HG02885 (cell line): ENCODE measurements around the gene ANP32B.
"Not testable (repeated sequence)": the region's sequence is repeated elsewhere in the genome, so short reads cannot be mapped to it uniquely, and the experiment has no call there.

Source experiments
- ATAC-seq: cut with Tn5 transposase; IDR thresholded peaks from one replicate; pipeline ENCODE4 v1.9.1; 2021; ENCODE audit warnings: mild to moderate bottlenecking; ENCODE audit not compliant: unreplicated experiment, poor library complexity

Gene ANP32B

GRCh38 chr9:97987487-97987886, 4.3 kb downstream of the ANP32B start:
- no peak for ATAC-seq

DNA sequence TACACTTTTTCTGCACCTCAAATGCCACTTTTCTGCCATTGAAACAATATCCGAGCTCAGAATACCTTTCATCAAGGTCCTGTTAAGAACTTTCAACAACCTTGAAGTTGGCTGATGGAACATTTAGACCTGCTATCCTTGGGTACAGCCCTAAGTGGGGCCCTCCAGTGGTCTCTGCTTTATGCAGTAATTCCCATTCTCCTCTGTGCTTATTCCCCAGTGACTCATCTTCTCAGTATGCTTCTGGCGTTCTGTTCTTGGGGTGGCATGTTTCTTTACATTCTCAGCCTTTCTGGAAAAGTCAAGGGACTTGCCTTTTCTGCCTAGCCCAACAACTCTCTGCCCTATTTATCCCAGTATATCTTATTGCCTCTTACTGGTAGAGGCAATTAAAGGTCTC, 7.1 kb downstream of the ANP32B start:
- ATAC-seq = no peak

GRCh38 chr9:97991818-97992217, 8.7 kb downstream of the ANP32B start:
- no peak for ATAC-seq

GRCh38 chr9:97992219-97992618, 9.1 kb downstream of the ANP32B start:
- ATAC-seq = no peak

DNA sequence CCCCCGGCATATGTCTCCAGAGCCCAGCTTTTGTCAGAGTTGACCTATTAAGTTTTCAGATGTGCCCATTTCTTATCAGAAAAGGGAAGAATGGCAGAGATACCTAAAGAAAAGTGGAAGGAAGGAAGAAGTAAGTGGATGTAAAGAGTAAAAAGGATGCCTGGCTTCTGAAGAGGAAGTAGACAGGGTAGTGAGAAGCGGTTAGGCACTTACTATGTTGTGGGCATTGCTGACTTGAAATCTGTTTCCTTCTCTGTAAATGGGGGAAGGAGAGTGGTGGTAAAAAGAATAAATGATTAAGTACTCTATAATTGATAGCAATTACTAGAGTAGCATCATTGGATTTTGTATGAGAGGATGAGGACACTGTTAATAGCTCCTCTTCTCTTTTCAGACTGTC, 9.9 kb downstream of the ANP32B start:
- no peak for ATAC-seq

DNA sequence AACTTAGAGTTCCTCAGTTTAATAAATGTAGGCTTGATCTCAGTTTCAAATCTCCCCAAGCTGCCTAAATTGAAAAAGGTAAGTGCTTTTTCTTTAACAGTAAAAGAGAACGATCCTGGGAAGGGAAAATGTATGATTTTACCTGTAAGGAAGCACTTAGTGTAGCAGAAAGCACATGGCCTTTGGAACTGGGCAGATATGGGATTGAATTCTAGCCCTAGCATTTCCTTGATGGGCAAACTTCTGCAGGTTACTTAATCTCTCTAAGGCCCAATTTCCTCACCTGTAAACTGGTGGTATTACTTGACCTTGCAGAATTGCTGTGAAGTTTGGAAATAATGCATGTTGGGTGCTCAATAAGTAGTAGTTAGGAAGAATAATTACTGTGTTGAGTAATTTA, 11.6 kb downstream of the ANP32B start:
- ATAC-seq = no peak

DNA sequence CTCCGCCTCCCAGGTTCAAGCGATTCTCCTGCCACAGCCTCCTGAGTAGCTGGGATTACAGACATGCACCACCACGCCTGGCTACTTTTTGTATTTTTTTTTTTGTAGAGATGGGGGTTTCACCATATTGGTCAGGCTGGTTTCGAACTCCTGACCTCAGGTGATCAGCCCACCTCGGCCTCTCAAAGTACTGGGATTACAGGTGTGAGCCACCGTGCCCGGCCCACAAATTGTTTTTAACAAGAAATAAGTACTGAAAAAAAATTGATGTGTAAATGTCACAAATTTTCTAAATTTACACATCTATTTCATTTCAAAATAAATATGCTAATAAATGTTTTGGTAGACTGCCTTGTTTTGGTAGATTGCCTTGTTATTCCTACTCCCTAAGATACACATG, 13.5 kb downstream of the ANP32B start:
- not testable (repeated sequence) for ATAC-seq

- no peak for ATAC-seq
Observed at GRCh38 chr9:97997330-97998276, 14.5 kb downstream of the ANP32B start.

- ATAC-seq = no peak
Observed at GRCh38 chr9:98002808-98003207, 19.7 kb downstream of the ANP32B start.

- no peak for ATAC-seq
Observed at GRCh38 chr9:98006127-98006796, 23.1 kb downstream of the ANP32B start.

- ATAC-seq = no peak
Observed at GRCh38 chr9:98007251-98007928, 24.2 kb downstream of the ANP32B start.

DNA sequence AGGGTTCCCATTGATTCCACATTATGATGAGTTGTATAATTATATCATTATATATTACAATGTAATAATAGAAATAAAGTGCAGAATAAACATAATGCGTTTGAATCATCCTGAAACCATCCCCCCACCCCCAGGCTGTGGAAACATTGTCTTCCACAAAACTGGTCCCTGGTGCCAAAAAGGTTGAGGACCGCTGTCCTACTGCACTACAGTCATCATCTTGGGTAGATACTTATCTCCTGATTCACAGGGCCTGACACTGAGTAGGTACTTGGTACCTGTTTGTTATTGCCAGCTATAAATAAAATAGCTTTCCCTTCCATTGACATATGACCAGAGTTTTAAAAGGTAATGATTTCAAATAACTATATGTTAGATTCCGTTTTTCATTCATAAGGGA, 25.6 kb downstream of the ANP32B start:
- ATAC-seq = no peak

- no peak for ATAC-seq
Observed at GRCh38 chr9:98009437-98009836, 26.3 kb downstream of the ANP32B start.

DNA sequence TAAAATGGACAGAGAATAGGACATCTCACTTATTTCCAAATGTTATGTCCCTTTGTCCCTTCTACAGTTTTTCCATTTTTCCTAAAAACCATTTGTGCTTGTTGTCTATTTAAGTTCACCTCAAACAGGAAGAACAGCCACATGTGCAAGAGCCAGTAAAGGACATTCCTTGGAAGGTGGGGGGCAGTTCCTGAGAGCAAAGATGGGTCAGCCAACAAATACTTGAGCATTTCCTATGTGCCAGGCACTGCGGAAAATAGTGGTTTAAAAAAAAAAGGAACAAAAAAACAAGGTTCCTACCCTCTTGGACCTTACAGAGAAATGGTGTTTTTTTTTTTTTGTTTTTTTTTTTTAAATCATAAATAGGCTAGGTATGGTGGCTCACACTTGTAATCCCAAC, 26.8 kb downstream of the ANP32B start:
- ATAC-seq = no peak

- peak; percentile 82 for ATAC-seq
Observed at GRCh38 chr9:98010445-98010844, 27.3 kb downstream of the ANP32B start.

DNA sequence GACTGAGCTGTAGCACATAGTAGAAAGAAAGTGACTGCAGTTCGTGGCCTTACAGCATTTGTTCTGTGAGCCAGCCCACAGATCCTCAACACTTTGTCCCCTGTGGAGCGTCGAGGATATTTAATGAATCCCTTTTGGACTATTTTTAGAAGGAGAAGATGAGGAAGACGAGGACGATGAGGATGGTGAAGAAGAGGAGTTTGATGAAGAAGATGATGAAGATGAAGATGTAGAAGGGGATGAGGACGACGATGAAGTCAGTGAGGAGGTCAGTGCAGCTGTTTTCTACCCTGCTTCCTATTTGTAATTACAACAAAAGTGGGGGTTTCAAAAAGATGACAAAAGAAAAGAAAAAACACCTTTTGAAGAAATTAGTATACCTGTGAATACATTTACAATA, 28.0 kb downstream of the ANP32B start:
- ATAC-seq = no peak

GRCh38 chr9:98016137-98016680, 33.1 kb downstream of the ANP32B start:
- ATAC-seq = no peak

GRCh38 chr9:98017306-98017705, 34.2 kb downstream of the ANP32B start:
- ATAC-seq = no peak

DNA sequence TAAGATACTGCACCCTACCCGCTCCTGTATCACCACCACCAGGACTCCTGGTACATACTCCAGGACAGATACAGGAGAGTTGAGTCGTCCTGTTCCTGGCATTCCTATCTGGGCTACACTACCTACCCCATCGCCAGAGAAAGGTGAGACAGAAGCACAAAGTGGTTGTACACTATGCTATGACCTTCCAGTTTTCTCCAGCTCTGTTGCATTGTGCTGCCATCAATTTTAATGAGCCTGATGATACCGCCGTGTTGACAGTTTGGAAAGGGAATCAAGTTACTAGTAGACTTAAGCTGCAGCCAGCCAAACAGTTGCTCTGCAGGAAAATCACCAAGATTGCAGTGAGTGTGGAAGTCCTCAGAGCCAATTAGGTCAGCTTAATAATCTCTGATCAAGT, 35.2 kb downstream of the ANP32B start:
- ATAC-seq = no peak

GRCh38 chr9:98019098-98019497, 36.0 kb downstream of the ANP32B start:
- ATAC-seq = no peak

- ATAC-seq = not testable (repeated sequence)
Observed at GRCh38 chr9:98019869-98020268, 36.7 kb downstream of the ANP32B start.
